Ascending aorta (tissue), 2 donors: Measurements from ENCODE around the gene MTM1. TPM values are rescaled to one million over a fixed set of nuclear protein-coding genes. Genes with fewer than 3 reads are reported as not detected.
A peak's percentile ranks its signal among the peaks of the same experiment; 100 is the strongest.

ENCODE experiments used
- DNase-seq, 2 donors: peaks; one replicate each; pipeline ENCODE4 v3.0.0-alpha.2; 2019; ENCODE audit warnings: low spot score in 2 of 2
- H3K27ac ChIP-seq, 2 donors: fragments of 200-600 bp; sonication (generic); one replicate each; pipeline ENCODE4 v1.5.1; 2016 to 2017; ENCODE audit warnings: mild to moderate bottlenecking in 1 of 2
- H3K27me3 ChIP-seq: fragments of 200-600 bp; sonication (generic); one replicate; pipeline ENCODE4 v1.5.1; 2017
- H3K36me3 ChIP-seq, 2 donors: fragments of 200-600 bp; sonication (generic); one replicate each; pipeline ENCODE4 v1.5.1; 2016
- H3K4me1 ChIP-seq, 2 donors: fragments of 200-600 bp; sonication (generic); one replicate each; pipeline ENCODE4 v1.5.1; 2016 to 2017; ENCODE audit warnings: mild to moderate bottlenecking in 1 of 2
- H3K4me3 ChIP-seq, 2 donors: fragments of 200-600 bp; sonication (generic); one replicate each; pipeline ENCODE4 v1.5.1; 2016 to 2017; ENCODE audit warnings: mild to moderate bottlenecking in 1 of 2
- H3K9me3 ChIP-seq, 2 donors: fragments of 200-600 bp; sonication (generic); one replicate each; pipeline ENCODE4 v1.5.1; 2016
- CTCF ChIP-seq, 3 experiments: fragments of 200-600 bp in 2 of 3; fragments of 450-650 bp in 1 of 3; sonication (generic) in 2 of 3; IDR thresholded peaks; one replicate each; pipeline ENCODE4 v1.5.1; 2016 to 2019; ENCODE audit warnings: antibody characterized with exemption in 3 of 3, mild to moderate bottlenecking in 1 of 3, moderate library complexity in 1 of 3
- intact Hi-C: fragments of 100-400 bp; cut with DNase I; formaldehyde crosslinking; loops from one replicate; pipeline ENCODE4 v1.15.1; 2023
- total RNA-seq: library from RNA; depleted of rRNA; stranded (reverse); fragments of >200 nt; gene quantifications from one replicate; pipeline ENCODE4 v1.1.0, GENCODE V29; 2016

Gene MTM1
- total RNA-seq, 1 donor from 2014 or later = 7.3 TPM

- no peak for TF ChIP-seq CTCF (IDR thresholded peaks at IDR 0.05)
- DNase-seq = peak in 1 of 2 donors; percentile 77
- peak overlapping the region; percentile 91 to 93 for H3K27ac ChIP-seq
- intact Hi-C loops = loop anchor here (10.0 kb wide), 3 partner anchors 179 to 701 kb away; partner anchors contain the start of genes MAMLD1 and VMA21
- peak overlapping the region; percentile 66 to 72 for H3K4me3 ChIP-seq
- H3K36me3 ChIP-seq = no peaks in the 10 kb centered on the region
- H3K4me1 ChIP-seq = no peaks in the 10 kb centered on the region
- no peaks in the 10 kb centered on the region for H3K27me3 ChIP-seq
- H3K9me3 ChIP-seq = no peaks in the 10 kb centered on the region
These were observed 125.5 kb downstream of the MTM1 start for GRCh38 chrX:150693725-150694574.

GRCh38 chrX:150694738-150695410 lies 126.5 kb downstream of the MTM1 start:
- Histone ChIP-seq H3K27ac (peak overlapping the region; percentile 91 to 93), H3K27me3 (no peaks in the 10 kb centered on the region), H3K4me1 (no peaks in the 10 kb centered on the region), H3K9me3 (no peaks in the 10 kb centered on the region), H3K4me3 (peak overlapping the region in 1 of 2 donors; percentile 72), H3K36me3 (no peaks in the 10 kb centered on the region)
- intact Hi-C loops = loop anchor here (10.0 kb wide), 3 partner anchors 180 to 700 kb away; partner anchors contain the start of genes MAMLD1 and VMA21
- no peak for TF ChIP-seq CTCF (IDR thresholded peaks at IDR 0.05)
- no peak for DNase-seq

- no peaks in the 10 kb centered on the region for H3K4me1 ChIP-seq
- no peak for DNase-seq
- no peaks in the 10 kb centered on the region for H3K36me3 ChIP-seq
- H3K4me3 ChIP-seq = no peak overlapping the region
- intact Hi-C loops = loop anchor here (10.0 kb wide), 3 partner anchors 182 to 698 kb away; partner anchors contain the start of genes MAMLD1 and VMA21
- no peaks in the 10 kb centered on the region for H3K9me3 ChIP-seq
- H3K27me3 ChIP-seq = no peaks in the 10 kb centered on the region
- no peak for TF ChIP-seq CTCF (IDR thresholded peaks at IDR 0.05)
- H3K27ac ChIP-seq = peak overlapping the region in 1 of 2 donors; percentile 93
These were observed 127.9 kb downstream of the MTM1 start for GRCh38 chrX:150696331-150696730.

GRCh38 chrX:150696866-150697265 lies 128.4 kb downstream of the MTM1 start:
- Histone ChIP-seq H3K27ac (peak overlapping the region in 1 of 2 donors; percentile 93), H3K9me3 (no peaks in the 10 kb centered on the region), H3K4me1 (no peaks in the 10 kb centered on the region), H3K36me3 (no peaks in the 10 kb centered on the region), H3K27me3 (no peaks in the 10 kb centered on the region), H3K4me3 (no peak overlapping the region)
- DNase-seq = no peak
- no peak for TF ChIP-seq CTCF (IDR thresholded peaks at IDR 0.05)
- intact Hi-C loops = loop anchor here (10.0 kb wide), 3 partner anchors 182 to 698 kb away; partner anchors contain the start of genes MAMLD1 and VMA21

- no peaks in the 10 kb centered on the region for H3K9me3 ChIP-seq
- no peaks in the 10 kb centered on the region for H3K36me3 ChIP-seq
- no peak overlapping the region for H3K4me3 ChIP-seq
- H3K27me3 ChIP-seq = no peaks in the 10 kb centered on the region
- no peaks in the 10 kb centered on the region for H3K4me1 ChIP-seq
- no peak for TF ChIP-seq CTCF (IDR thresholded peaks at IDR 0.05)
- intact Hi-C loops = loop anchor here (10.0 kb wide), 3 partner anchors 183 to 697 kb away; partner anchors contain the start of genes MAMLD1 and VMA21
- no peak for DNase-seq
- H3K27ac ChIP-seq = no peak overlapping the region
These were observed 129.2 kb downstream of the MTM1 start for GRCh38 chrX:150697641-150698040.
